Keratinocyte (primary cell): ENCODE results near the gene DENND4A. TPM values are rescaled to one million over a fixed set of nuclear protein-coding genes. Genes with fewer than 3 reads are reported as not detected.

Source experiments
- DNase-seq: peaks from one replicate; pipeline ENCODE4 v3.0.0-alpha.2; 2011; ENCODE audit warnings: low read depth, missing footprints, low spot score
- FAIRE-seq: peaks from 2 replicates; lab custom pipeline; 2011; peaks lifted over from hg19 to GRCh38; lab: Jason Lieb, UNC
- H2AFZ ChIP-seq: 2 replicates; pipeline ENCODE4 v1.6.0; 2012; ENCODE audit warnings: low read length, control low read depth, inconsistent platforms; ENCODE audit not compliant: control insufficient read depth
- H3K27ac ChIP-seq: 2 replicates; pipeline ENCODE4 v1.5.1; 2011; ENCODE audit warnings: low read length; ENCODE audit not compliant: control insufficient read depth, insufficient read depth
- H3K27me3 ChIP-seq: 3 replicates; pipeline ENCODE4 v1.6.0; 2011; ENCODE audit warnings: low read length; ENCODE audit not compliant: control insufficient read depth, insufficient read depth; ENCODE audit errors: extremely low read depth
- H3K36me3 ChIP-seq, 2 experiments: 2 replicates in 1 of 2; 3 replicates in 1 of 2; pipeline ENCODE4 v1.5.1; 2011; ENCODE audit warnings: low read length in 2 of 2, mild to moderate bottlenecking in 1 of 2; ENCODE audit not compliant: control insufficient read depth in 2 of 2, insufficient read depth in 2 of 2; ENCODE audit errors: extremely low read depth in 1 of 2
- H3K4me1 ChIP-seq: 3 replicates; pipeline ENCODE4 v1.5.1; 2011; ENCODE audit warnings: low read length; ENCODE audit not compliant: control insufficient read depth, insufficient read depth; ENCODE audit errors: extremely low read depth
- H3K4me2 ChIP-seq: 3 replicates; pipeline ENCODE4 v1.6.0; 2011; ENCODE audit warnings: low read depth, low read length; ENCODE audit not compliant: control insufficient read depth, insufficient read depth; ENCODE audit errors: extremely low read depth
- H3K4me3 ChIP-seq, 3 experiments: fragments of 200-600 bp in 1 of 3; sonication (generic) in 1 of 3; 2 replicates in 2 of 3; 3 replicates in 1 of 3; pipeline ENCODE4 v1.5.1; 2011 to 2016; ENCODE audit warnings: low read length in 3 of 3, mild to moderate bottlenecking in 3 of 3, control low read depth in 2 of 3, inconsistent platforms in 1 of 3, low read depth in 1 of 3, mixed read lengths in 1 of 3, mixed run types in 1 of 3, moderate library complexity in 1 of 3; ENCODE audit not compliant: control insufficient read depth in 2 of 3, insufficient read depth in 2 of 3; ENCODE audit errors: extremely low read depth in 1 of 3
- H3K79me2 ChIP-seq: 2 replicates; pipeline ENCODE4 v1.6.0; 2012; ENCODE audit warnings: low read length; ENCODE audit not compliant: control insufficient read depth, insufficient read depth
- H3K9ac ChIP-seq: 3 replicates; pipeline ENCODE4 v1.6.0; 2011; ENCODE audit warnings: low read length; ENCODE audit not compliant: control insufficient read depth, insufficient read depth; ENCODE audit errors: extremely low read depth
- H3K9me1 ChIP-seq: 3 replicates; pipeline ENCODE4 v1.6.0; 2011; ENCODE audit warnings: low read length; ENCODE audit not compliant: control insufficient read depth, insufficient read depth; ENCODE audit errors: extremely low read depth
- H3K9me3 ChIP-seq: 2 replicates; pipeline ENCODE4 v1.5.1; 2012; ENCODE audit warnings: low read depth, low read length; ENCODE audit not compliant: control insufficient read depth
- H4K20me1 ChIP-seq: 3 replicates; pipeline ENCODE4 v1.6.0; 2011; ENCODE audit warnings: low read length; ENCODE audit not compliant: control insufficient read depth, insufficient read depth; ENCODE audit errors: extremely low read depth
- EZH2 ChIP-seq: IDR thresholded peaks from one replicate; pipeline ENCODE4 v1.6.1; 2012; ENCODE audit warnings: inconsistent platforms, mild to moderate bottlenecking, low read length, moderate library complexity
- dilution Hi-C: fragments of 300-500 bp; cut with MboI; formaldehyde crosslinking; loops from one replicate; pipeline ENCODE4 v1.7.0; 2020; ENCODE audit warnings: low sequenced_read_pairs; ENCODE audit not compliant: extremely low pct_ligation_motif_present
- polyA plus RNA-seq, 5 experiments: library from polyadenylated mRNA; depleted of rRNA in 3 of 5; stranded (reverse) in 3 of 5; stranded (forward) in 1 of 5; unstranded in 1 of 5; fragments of >200 nt; gene quantifications; 1 replicate in 1 of 5; 2 replicates in 3 of 5; 3 replicates in 1 of 5; pipeline versions ENCODE4 v1.2.1 to v1.2.3, GENCODE V29; 2011 to 2012; ENCODE audit warnings: missing spikeins in 2 of 5, low read depth in 1 of 5, low replicate concordance in 1 of 5
- TF ChIP-seq, protein P1 (sequence below), 3 experiments: IDR thresholded peaks in 1 of 3; conservative IDR thresholded peaks in 1 of 3; optimal IDR thresholded peaks in 1 of 3; 2 replicates in 2 of 3; 3 replicates in 1 of 3; pipeline versions ENCODE3 to v1.5.1; 2011; ENCODE audit warnings: low read length in 3 of 3, mild to moderate bottlenecking in 3 of 3, moderate library complexity in 2 of 3, control low read depth in 1 of 3, inconsistent platforms in 1 of 3; ENCODE audit not compliant: insufficient read depth in 2 of 3; ENCODE audit errors: extremely low read depth in 1 of 3

Gene DENND4A
- polyA plus RNA-seq, 1 donor (not counting 4 experiments of a cell fraction or from before 2014, with no cell fraction given), result 10.0 TPM

DNA sequence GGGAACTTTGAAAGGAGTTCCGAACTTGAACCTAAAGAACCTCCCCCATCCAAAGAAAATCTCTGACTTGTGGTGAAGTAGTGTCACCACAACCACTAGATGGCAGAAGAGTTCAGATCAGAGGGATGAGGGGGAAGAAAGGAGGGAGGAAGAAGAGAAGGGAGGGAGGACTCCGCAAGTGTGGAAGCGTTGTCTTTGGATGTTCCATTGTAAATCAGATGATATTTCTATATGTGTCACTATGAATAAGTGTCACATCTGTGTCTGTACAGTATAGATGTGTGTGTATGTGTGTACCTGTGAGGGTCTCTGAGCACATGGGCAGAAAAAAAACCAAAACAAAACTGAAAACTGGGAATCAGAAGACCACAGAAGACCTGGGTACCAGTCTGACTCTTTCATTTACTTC is 153.4 kb downstream of the DENND4A start:
- Histone ChIP-seq H3K4me3 (no peak overlapping the region), H2AFZ (no peak overlapping the region), H3K4me2 (peak overlapping the region; percentile 11), H3K9me1 (no peaks in the 10 kb centered on the region), H3K27ac (no peak overlapping the region), H3K9ac (no peak overlapping the region), H3K4me1 (peaks cover 14% of the 10 kb centered on the region), H4K20me1 (no peaks in the 10 kb centered on the region), H3K36me3 (peaks cover 0 to 4% of the 10 kb centered on the region in 2 experiments), H3K79me2 (no peaks in the 10 kb centered on the region), H3K27me3 (no peaks in the 10 kb centered on the region), H3K9me3 (no peaks in the 10 kb centered on the region)
- TF ChIP-seq, protein P1, sequence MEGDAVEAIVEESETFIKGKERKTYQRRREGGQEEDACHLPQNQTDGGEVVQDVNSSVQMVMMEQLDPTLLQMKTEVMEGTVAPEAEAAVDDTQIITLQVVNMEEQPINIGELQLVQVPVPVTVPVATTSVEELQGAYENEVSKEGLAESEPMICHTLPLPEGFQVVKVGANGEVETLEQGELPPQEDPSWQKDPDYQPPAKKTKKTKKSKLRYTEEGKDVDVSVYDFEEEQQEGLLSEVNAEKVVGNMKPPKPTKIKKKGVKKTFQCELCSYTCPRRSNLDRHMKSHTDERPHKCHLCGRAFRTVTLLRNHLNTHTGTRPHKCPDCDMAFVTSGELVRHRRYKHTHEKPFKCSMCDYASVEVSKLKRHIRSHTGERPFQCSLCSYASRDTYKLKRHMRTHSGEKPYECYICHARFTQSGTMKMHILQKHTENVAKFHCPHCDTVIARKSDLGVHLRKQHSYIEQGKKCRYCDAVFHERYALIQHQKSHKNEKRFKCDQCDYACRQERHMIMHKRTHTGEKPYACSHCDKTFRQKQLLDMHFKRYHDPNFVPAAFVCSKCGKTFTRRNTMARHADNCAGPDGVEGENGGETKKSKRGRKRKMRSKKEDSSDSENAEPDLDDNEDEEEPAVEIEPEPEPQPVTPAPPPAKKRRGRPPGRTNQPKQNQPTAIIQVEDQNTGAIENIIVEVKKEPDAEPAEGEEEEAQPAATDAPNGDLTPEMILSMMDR (optimal IDR thresholded peaks at IDR 0.05 in 1 of 3, IDR thresholded peaks at IDR 0.05 in 1 of 3, conservative IDR thresholded peaks at IDR 0.05 in 1 of 3; ENCODE audit: extremely low read depth in 1 of 3, insufficient read depth in 2 of 3, low read length in 3 of 3), result peak; percentile 75 to 83 (median 81)
- TF ChIP-seq EZH2, result no peak
- FAIRE-seq (peak; percentile 59), DNase-seq (peak; percentile 45)
- dilution Hi-C loops, result no loop called here

DNA sequence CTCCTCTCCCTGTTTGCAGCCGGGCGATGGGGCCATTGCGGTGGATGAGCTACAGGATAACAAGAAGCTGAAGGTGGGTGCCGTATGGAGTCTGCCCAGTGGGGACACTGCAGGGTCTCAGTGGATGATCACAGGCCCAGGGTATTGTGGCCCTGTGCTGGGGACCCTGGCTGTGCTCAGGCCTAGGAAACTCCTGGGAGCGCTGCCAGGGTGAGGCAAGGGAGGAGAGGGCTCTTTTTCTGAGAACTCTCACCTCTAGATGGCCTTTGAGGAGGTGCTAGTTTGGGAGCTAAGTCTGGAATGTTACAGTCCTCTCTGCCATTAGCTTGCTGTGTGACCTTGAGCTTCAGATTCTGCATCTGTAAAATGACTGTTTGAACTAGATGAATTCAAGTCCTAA is 154.0 kb downstream of the DENND4A start:
- no peaks in the 10 kb centered on the region for H3K27me3 ChIP-seq
- H3K4me3 ChIP-seq, result no peak overlapping the region
- dilution Hi-C loops, result no loop called here
- H3K9ac ChIP-seq, result no peak overlapping the region
- no peaks in the 10 kb centered on the region for H3K9me1 ChIP-seq
- no peak for TF ChIP-seq EZH2
- TF ChIP-seq, protein P1 (optimal IDR thresholded peaks at IDR 0.05 in 1 of 3, IDR thresholded peaks at IDR 0.05 in 1 of 3, conservative IDR thresholded peaks at IDR 0.05 in 1 of 3; ENCODE audit: extremely low read depth in 1 of 3, insufficient read depth in 2 of 3, low read length in 3 of 3), result no peak
- H3K27ac ChIP-seq, result no peak overlapping the region
- H3K4me1 ChIP-seq, result peaks cover 14% of the 10 kb centered on the region
- FAIRE-seq, result no peak
- no peak for DNase-seq
- no peaks in the 10 kb centered on the region for H4K20me1 ChIP-seq
- H3K36me3 ChIP-seq, result peaks cover 0 to 4% of the 10 kb centered on the region in 2 experiments
- no peak overlapping the region for H2AFZ ChIP-seq
- no peaks in the 10 kb centered on the region for H3K9me3 ChIP-seq
- no peaks in the 10 kb centered on the region for H3K79me2 ChIP-seq
- H3K4me2 ChIP-seq, result peak overlapping the region; percentile 11
